CD4-positive, alpha-beta T cell treated with Interleukin-17A for 1 hour (primary cell): ENCODE results near the gene MIB2.
A peak's percentile ranks its signal among the peaks of the same experiment; 100 is the strongest.
"Not testable (repeated sequence)": the region's sequence is repeated elsewhere in the genome, so short reads cannot be mapped to it uniquely, and the experiment has no call there.

ENCODE experiments used
- DNase-seq: peaks from one replicate; pipeline ENCODE4 v3.0.0-alpha.2; 2020

MIB2 gene

GRCh38 chr1:1662830-1663560 lies 47.7 kb downstream of the MIB2 start:
- DNase-seq = not testable (repeated sequence)

GRCh38 chr1:1664318-1664717 lies 49.0 kb downstream of the MIB2 start:
- not testable (repeated sequence) for DNase-seq

GRCh38 chr1:1664941-1665814 lies 49.9 kb downstream of the MIB2 start:
- no peak for DNase-seq

- peak; percentile 29 for DNase-seq
These were observed 50.5 kb downstream of the MIB2 start for GRCh38 chr1:1665815-1666251.

GRCh38 chr1:1666526-1666925 lies 51.2 kb downstream of the MIB2 start:
- DNase-seq = no peak

GRCh38 chr1:1669468-1670440 lies 54.5 kb downstream of the MIB2 start:
- DNase-seq = no peak

DNA sequence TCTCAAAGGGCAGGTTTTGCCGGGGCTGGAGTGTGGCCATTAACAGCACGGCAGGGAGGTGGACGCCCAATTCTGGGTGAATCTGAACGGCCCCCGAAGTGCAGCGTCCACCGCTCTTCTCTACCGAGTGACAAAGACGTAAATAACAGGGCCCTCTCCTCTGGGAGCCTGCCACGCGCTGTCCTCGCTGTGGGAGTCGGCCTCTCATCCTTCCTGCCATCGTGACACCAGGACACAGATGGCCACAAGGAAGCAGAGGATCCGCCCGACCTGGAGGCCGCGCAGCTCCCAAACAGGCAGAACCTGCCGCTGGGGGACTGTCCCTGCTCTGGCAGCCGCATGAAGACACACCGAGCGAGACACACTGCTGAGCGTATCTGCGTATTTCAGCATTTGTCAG lies 55.6 kb downstream of the MIB2 start:
- DNase-seq = no peak

DNA sequence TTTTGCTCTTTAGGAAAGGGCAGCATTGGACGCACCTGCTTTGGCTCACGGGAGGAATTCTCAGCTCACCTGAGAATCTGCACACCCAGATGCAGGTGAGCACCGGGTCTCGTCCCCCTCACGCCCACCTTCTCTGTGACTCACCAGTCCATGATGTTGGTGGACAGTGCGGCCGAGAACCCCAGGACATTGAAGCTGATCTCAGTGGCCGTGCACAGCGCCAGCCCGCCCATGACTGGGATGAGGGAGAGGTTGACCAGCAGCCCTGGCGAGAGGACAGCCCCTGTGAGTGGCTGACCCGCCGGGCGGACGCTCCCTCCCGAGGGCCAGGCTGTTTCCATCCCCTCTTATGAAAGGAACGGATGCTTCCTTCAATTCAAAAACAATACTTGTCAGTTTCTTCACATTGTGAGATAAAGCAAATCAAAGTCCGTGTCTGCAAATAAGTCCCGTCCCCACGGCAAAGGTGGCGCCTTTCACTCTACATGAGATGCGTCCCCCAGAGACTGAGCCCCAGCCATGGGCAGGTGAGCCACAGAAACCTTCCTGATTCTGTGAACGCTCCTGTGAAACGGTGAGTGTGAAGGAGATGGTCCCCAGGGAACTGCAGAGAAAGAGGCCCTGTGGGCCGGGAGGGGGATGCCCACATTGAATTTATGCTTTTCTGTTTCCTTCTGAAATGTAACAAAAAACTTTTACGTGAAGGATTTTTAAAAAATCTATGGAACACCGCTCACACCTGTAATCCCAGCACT lies 56.2 kb downstream of the MIB2 start:
- no peak for DNase-seq

DNA sequence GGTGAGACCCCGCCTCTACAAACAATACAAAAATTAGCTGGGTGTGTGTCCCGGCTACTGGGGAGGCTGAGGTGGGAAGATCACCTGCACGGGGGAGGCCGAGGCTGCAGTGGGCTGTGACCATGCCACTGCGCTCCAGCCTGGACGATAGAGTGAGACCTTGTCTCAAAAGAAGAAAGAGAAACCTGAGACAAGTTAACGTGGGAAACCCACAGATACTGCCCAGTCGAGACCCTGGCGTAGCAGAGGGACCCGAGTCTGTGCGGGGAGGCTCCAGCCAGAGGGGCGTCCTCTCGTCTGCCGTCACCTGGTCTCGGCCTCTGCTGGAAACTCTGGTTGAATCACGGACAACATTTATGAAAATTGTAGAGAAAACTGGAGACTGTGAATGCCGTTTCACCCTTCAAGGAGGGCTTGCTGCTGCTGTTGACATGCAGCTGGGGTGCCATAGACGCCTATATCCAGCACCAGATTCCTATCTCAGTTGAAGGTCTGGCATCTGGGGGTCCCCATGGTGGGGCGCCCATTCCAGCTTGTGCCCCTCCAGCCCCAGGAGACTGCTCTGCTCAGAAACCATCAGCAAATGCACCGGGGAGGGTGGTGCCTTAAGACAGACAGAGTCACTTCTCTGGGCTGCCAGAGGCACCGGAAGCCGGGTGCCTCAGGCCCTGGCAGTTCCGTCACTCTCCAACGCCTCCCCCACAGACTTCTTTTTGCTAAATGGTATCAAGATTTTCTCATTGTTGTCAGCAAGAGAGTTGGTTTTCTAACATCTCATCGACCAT lies 57.1 kb downstream of the MIB2 start:
- DNase-seq = no peak

DNA sequence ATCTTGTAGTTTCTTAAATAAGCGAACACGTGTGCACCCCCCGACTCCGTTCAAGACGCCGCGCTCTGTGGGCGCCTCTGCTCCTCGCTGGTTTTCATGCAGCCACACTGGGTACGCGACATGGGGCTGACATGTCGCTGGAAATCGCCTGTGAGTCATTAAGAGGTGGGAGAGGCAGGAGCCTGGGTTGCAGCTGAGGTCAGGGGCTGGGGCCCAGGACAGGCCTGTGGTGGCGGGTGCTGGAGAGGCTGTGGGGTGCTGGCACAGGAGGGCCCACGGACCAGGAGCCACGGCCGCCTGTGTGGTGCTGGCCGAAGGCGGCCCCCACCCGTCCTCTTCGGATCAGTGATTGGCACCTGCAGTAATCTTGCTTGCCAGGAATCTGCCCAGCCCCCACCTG lies 59.5 kb downstream of the MIB2 start:
- not testable (repeated sequence) for DNase-seq

- DNase-seq = not testable (repeated sequence)
These were observed 59.9 kb downstream of the MIB2 start for GRCh38 chr1:1675218-1675617.

- not testable (repeated sequence) for DNase-seq
These were observed 60.8 kb downstream of the MIB2 start for GRCh38 chr1:1676087-1676486.

DNA sequence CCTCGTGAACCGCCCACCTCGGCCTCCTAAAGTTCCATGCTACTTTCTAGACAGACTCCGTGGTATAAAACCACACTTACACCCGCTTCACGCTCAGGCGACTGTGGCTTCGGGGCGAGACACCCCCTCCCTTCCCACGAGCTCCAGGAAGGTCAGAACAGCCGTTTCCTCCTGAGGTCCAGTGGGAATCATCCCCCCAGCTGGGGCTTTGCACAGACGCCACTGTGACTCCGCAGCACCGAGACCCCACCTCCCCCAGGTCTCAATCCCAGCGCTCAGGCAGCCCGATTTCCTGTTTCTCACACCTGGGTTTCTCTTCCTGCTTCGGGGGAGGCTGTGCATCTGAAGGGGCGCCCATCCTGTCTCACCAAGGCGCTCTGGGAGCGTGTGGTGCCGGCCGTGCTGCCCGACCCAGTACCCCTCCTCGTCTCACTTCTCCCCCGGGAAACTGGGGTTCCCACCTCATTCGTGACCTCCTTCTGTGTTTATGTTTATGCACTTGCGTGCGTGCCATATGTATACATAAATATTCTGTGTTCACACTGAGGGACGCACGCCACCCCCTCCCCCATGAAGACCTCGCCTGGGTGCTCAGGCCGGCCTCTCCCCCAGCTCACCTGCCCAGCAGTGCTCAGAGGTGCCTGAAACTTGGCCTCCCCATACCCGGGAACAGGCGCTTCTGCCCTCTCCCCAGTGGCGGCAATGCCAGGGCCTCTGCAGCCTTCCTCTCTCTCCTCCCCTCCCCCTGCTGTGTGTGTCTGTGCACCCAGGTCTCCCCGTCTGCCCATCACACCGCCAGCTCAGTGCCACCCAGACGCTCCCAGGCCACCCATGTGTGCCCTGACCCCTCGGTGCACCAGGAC lies 62.6 kb downstream of the MIB2 start:
- peak; percentile 58 for DNase-seq

GRCh38 chr1:1678581-1679380 lies 63.5 kb downstream of the MIB2 start:
- DNase-seq = peak; percentile 56
